ENCODE results near the gene VENTX. TPM values are rescaled to one million over a fixed set of nuclear protein-coding genes. Genes with fewer than 3 reads are reported as not detected.

VENTX gene
- total RNA-seq, 1 experiment from 2014 or later = not detected

DNA sequence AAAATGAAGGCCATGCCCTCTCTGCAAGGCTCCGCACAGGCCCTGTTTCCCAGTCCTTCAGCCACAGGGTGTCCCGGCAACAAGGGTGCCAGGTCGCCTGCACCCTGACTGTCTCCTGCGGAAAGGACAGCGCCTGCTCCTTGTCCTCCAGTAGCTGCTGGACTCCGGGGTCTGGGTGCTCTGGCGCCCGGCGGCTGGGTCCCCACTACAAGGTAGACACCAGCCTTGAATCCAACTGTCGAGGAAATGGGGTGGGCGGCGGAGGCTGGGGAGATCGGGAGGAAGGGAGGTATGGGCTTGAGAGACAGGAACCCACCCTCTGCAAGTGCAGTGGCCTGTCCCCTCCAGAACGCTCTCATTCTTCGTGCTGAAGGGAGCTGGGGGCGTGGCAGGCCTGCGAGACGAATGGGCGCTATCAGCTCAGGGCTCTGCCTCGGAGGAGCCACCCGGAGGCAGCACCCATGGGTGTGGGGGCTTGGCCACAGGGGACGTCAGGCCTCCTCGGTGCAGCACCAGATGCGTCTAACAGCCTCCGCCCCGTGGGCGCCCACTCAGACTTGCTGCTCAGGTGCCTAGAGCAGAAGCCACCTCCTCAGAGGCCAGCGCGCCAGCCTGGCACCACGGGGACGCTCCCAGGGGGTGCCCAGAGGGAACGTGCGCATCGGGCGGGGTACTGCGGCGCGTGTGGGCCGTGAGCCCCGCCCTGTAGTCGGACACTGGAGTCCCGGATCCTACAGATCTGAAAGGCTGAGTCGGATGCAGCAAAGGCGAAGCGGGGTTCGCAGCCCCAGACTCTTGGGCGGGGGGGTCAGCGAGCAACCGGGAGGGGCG, 23.5 kb downstream of the VENTX start:
- Histone ChIP-seq H3K9me3 (ENCODE audit: control insufficient read depth in 1 of 2, insufficient read depth in 1 of 2, low read depth in 1 of 2, low read length in 2 of 2) (no peaks in the 10 kb centered on the region), H3K4me3 (replicated peaks in 1 of 2; ENCODE audit: low read depth in 1 of 2, low read length in 2 of 2) (peak overlapping the region; percentile 51 to 60), H3K4me1 (ENCODE audit: control insufficient read depth in 1 of 2, insufficient read depth in 2 of 2, low read length in 2 of 2) (peaks cover 40 to 54% of the 10 kb centered on the region in 2 experiments), H3K9me2 (ENCODE audit: insufficient read depth) (no peaks in the 10 kb centered on the region), H3K79me2 (ENCODE audit: insufficient read depth, low read length) (no peaks in the 10 kb centered on the region), H3K36me3 (ENCODE audit: control insufficient read depth in 1 of 2, insufficient read depth in 2 of 2, low read length in 2 of 2) (no peaks in the 10 kb centered on the region), H3K27ac (ENCODE audit: low read depth, low read length) (peak overlapping the region; percentile 95), H4K20me1 (ENCODE audit: insufficient read depth) (no peaks in the 10 kb centered on the region), H3K4me2 (ENCODE audit: low read length) (peak overlapping the region; percentile 85), H3K9ac (ENCODE audit: low read length) (peak overlapping the region; percentile 79), H2AFZ (ENCODE audit: low read depth, low read length, poor library complexity, severe bottlenecking) (no peak overlapping the region), H3K27me3 (ENCODE audit: insufficient read depth, low read length) (no peaks in the 10 kb centered on the region)
- ATAC-seq = peak; percentile 52
- ChIA-PET POLR2A (no interaction called here), CTCF (no interaction called here), RAD21 (ENCODE audit: low non-redundant PET in 1 of 2, low total read pairs in 2 of 2, uncharacterized antibody in 2 of 2, unreplicated experiment in 2 of 2) (interaction anchor here in 1 of 2 experiments (0.5 kb wide), 1 partner anchor 319 kb away, joined by 3 read pairs; the partner anchor contains the start of gene CFAP46)
- intact Hi-C loops (cut with micrococcal nuclease) = no loop called here
- no TSS peak for BruUV-seq (replicated peaks)
- DNase-seq (ENCODE audit: low read depth, low spot score) = no peak
- peak; percentile 67 for TF ChIP-seq ZFX (IDR thresholded peaks at IDR 0.05)
- TF ChIP-seq, protein P1, sequence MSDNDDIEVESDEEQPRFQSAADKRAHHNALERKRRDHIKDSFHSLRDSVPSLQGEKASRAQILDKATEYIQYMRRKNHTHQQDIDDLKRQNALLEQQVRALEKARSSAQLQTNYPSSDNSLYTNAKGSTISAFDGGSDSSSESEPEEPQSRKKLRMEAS (IDR thresholded peaks at IDR 0.05) = peak; percentile 55
- TF ChIP-seq, protein P2, sequence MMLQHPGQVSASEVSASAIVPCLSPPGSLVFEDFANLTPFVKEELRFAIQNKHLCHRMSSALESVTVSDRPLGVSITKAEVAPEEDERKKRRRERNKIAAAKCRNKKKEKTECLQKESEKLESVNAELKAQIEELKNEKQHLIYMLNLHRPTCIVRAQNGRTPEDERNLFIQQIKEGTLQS (IDR thresholded peaks at IDR 0.05) = no peak

DNA sequence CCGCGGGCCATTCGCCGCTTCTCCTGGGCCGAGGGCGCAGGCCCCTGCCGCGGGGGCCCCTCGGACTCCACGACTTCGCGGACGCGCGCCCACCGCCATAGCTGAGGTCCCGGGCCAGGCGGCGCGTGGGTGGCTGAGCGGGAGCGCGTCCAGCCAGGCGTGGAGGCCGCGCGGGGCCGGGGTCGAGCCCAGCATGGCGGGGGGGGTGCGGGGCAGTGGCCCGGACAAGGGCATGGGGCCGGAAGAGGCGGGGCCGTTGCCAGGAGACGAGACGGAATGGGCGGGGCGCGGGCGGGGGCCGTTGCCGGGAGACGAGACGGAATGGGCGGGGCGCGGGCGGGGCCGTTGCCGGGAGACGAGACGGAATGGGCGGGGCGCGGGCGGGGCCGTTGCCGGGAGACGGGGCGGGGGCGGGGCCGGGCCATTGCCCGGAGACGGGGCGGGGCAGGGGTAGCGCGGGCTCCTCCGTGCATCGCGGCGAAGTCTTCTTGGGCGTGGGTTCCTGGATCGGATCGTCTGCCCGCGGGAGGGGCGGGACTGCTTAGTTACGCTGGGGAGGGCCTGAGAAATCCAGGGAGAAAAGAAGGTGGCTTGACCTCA, 24.2 kb downstream of the VENTX start:
- peak overlapping the region; percentile 85 for H3K4me2 ChIP-seq (ENCODE audit: low read length)
- ATAC-seq (peak; percentile 43), DNase-seq (ENCODE audit: low read depth, low spot score) (no peak)
- no peaks in the 10 kb centered on the region for H3K9me3 ChIP-seq (ENCODE audit: control insufficient read depth in 1 of 2, insufficient read depth in 1 of 2, low read depth in 1 of 2, low read length in 2 of 2)
- peak overlapping the region; percentile 79 for H3K9ac ChIP-seq (ENCODE audit: low read length)
- intact Hi-C loops (cut with micrococcal nuclease) = no loop called here
- ChIA-PET RAD21 (ENCODE audit: low non-redundant PET in 1 of 2, low total read pairs in 2 of 2, uncharacterized antibody in 2 of 2, unreplicated experiment in 2 of 2) (interaction anchor here in 1 of 2 experiments (0.5 kb wide), 1 partner anchor 319 kb away, joined by 3 read pairs; the partner anchor contains the start of gene CFAP46), POLR2A (no interaction called here), CTCF (no interaction called here)
- H3K27me3 ChIP-seq (ENCODE audit: insufficient read depth, low read length) = no peaks in the 10 kb centered on the region
- TF ChIP-seq ZFX (IDR thresholded peaks at IDR 0.05) (peak; percentile 47; the same call in 1 of the 2 replicates), JUND (IDR thresholded peaks at IDR 0.05) (no peak), POLR2AphosphoS5 (IDR thresholded peaks at IDR 0.05; ENCODE audit: low read depth, low read length) (0 out of 2 replicates have a peak, but pooled peaks have one; percentile 24)
- TF ChIP-seq, protein P1 (IDR thresholded peaks at IDR 0.05) = peak; percentile 27; the same call in 1 of the 2 replicates
- H3K9me2 ChIP-seq (ENCODE audit: insufficient read depth) = no peaks in the 10 kb centered on the region
- no peaks in the 10 kb centered on the region for H4K20me1 ChIP-seq (ENCODE audit: insufficient read depth)
- no peak overlapping the region for H2AFZ ChIP-seq (ENCODE audit: low read depth, low read length, poor library complexity, severe bottlenecking)
- peak overlapping the region; percentile 95 for H3K27ac ChIP-seq (ENCODE audit: low read depth, low read length)
- H3K4me3 ChIP-seq (replicated peaks in 1 of 2; ENCODE audit: low read depth in 1 of 2, low read length in 2 of 2) = peak overlapping the region; percentile 51 to 60
- H3K36me3 ChIP-seq (ENCODE audit: control insufficient read depth in 1 of 2, insufficient read depth in 2 of 2, low read length in 2 of 2) = no peaks in the 10 kb centered on the region
- peaks cover 40 to 54% of the 10 kb centered on the region in 2 experiments for H3K4me1 ChIP-seq (ENCODE audit: control insufficient read depth in 1 of 2, insufficient read depth in 2 of 2, low read length in 2 of 2)
- no peaks in the 10 kb centered on the region for H3K79me2 ChIP-seq (ENCODE audit: insufficient read depth, low read length)
- no TSS peak for BruUV-seq (replicated peaks)

Measured in HCT116 (cell line).